IPS DF 6.9 (cell line): Measurements from ENCODE around the gene ATAD3A.

Experiments used
- DNase-seq: peaks from one replicate; pipeline ENCODE4 v3.0.0-alpha.2; 2013; ENCODE audit warnings: low read depth, low spot score
- H3K27ac ChIP-seq: one replicate; pipeline ENCODE4 v1.5.1; 2013; ENCODE audit warnings: low read length, control low read depth
- H3K27me3 ChIP-seq: 2 replicates; pipeline ENCODE4 v1.6.1; 2013; ENCODE audit warnings: mild to moderate bottlenecking, low read length; ENCODE audit not compliant: control insufficient read depth, insufficient read depth
- H3K36me3 ChIP-seq: 2 replicates; pipeline ENCODE4 v1.6.1; 2013; ENCODE audit warnings: low read length; ENCODE audit not compliant: control insufficient read depth, insufficient read depth
- H3K4me1 ChIP-seq: 2 replicates; pipeline ENCODE4 v1.6.1; 2013; ENCODE audit warnings: low read length; ENCODE audit not compliant: control insufficient read depth, insufficient read depth
- H3K4me3 ChIP-seq: 2 replicates; pipeline ENCODE4 v1.5.1; 2013; ENCODE audit warnings: mild to moderate bottlenecking, low read length
- H3K9me3 ChIP-seq: 2 replicates; pipeline ENCODE4 v1.6.1; 2013; ENCODE audit warnings: low read length, inconsistent platforms; ENCODE audit not compliant: control insufficient read depth, insufficient read depth
- WGBS: extraction: QIAGEN DNeasy Blood & Tissue Kit; methylation state at CpG from one replicate; pipeline ENCODE4 v1.1.7; 2013; ENCODE audit warnings: mixed read lengths, missing lambda C conversion rate; ENCODE audit not compliant: insufficient read length, insufficient coverage; 5-methylcytosine and 5-hydroxymethylcytosine counted together

Gene ATAD3A

GRCh38 chr1:1540090-1540817 is 28.3 kb downstream of the ATAD3A start, which contains the start of gene TMEM240:
TMEM240 (minus strand) TSS chr1:1540624; CDS start chr1:1540346, 278 bp downstream.
- Histone ChIP-seq H3K27ac (no peak within 1 kb of the TSS), H3K27me3 (no peaks in the 10 kb centered on the region), H3K36me3 (peaks cover 17% of the 10 kb centered on the region; the same call in 1 of the 2 replicates), H3K4me1 (peaks cover 4% of the 10 kb centered on the region; the same call in 1 of the 2 replicates), H3K4me3 (peak within 1 kb of the TSS; percentile 86), H3K9me3 (no peaks in the 10 kb centered on the region)
- DNase-seq, result peak; percentile 57
- no CpG with 5 or more reads among the region's 100 CpGs for WGBS

GRCh38 chr1:1540818-1541628 is 29.1 kb downstream of the ATAD3A start:
- H3K27me3 ChIP-seq, result no peaks in the 10 kb centered on the region
- peaks cover 17% of the 10 kb centered on the region; the same call in 1 of the 2 replicates for H3K36me3 ChIP-seq
- WGBS, result no CpG with 5 or more reads among the region's 53 CpGs
- peaks cover 4% of the 10 kb centered on the region; the same call in 1 of the 2 replicates for H3K4me1 ChIP-seq
- peak overlapping the region; percentile 86 for H3K4me3 ChIP-seq
- no peak overlapping the region for H3K27ac ChIP-seq
- H3K9me3 ChIP-seq, result no peaks in the 10 kb centered on the region
- DNase-seq, result no peak

- Histone ChIP-seq H3K9me3 (no peaks in the 10 kb centered on the region), H3K27ac (no peak overlapping the region), H3K36me3 (peaks cover 17% of the 10 kb centered on the region; the same call in 1 of the 2 replicates), H3K27me3 (no peaks in the 10 kb centered on the region), H3K4me3 (no peak overlapping the region), H3K4me1 (peaks cover 4% of the 10 kb centered on the region; the same call in 1 of the 2 replicates)
- no CpG with 5 or more reads among the region's 37 CpGs for WGBS
- no peak for DNase-seq
Observed at GRCh38 chr1:1541956-1542765, 30.2 kb downstream of the ATAD3A start.

GRCh38 chr1:1542766-1543705 is 31.1 kb downstream of the ATAD3A start:
- no peak overlapping the region for H3K27ac ChIP-seq
- WGBS, result no CpG with 5 or more reads among the region's 45 CpGs
- no peaks in the 10 kb centered on the region for H3K9me3 ChIP-seq

GRCh38 chr1:1543706-1544099 is 31.7 kb downstream of the ATAD3A start:
- no peaks in the 10 kb centered on the region for H3K27me3 ChIP-seq
- peaks cover 4% of the 10 kb centered on the region; the same call in 1 of the 2 replicates for H3K4me1 ChIP-seq
- no peak overlapping the region for H3K27ac ChIP-seq
- no peak overlapping the region for H3K4me3 ChIP-seq
- DNase-seq, result no peak
- WGBS, result no CpG with 5 or more reads among the region's 19 CpGs
- H3K9me3 ChIP-seq, result no peaks in the 10 kb centered on the region
- H3K36me3 ChIP-seq, result peaks cover 13% of the 10 kb centered on the region; the same call in 1 of the 2 replicates

More at GRCh38 chr1:1542766-1543705, 31.1 kb downstream of the ATAD3A start:
- H3K27me3 ChIP-seq, result no peaks in the 10 kb centered on the region
- peaks cover 4% of the 10 kb centered on the region; the same call in 1 of the 2 replicates for H3K4me1 ChIP-seq
- H3K4me3 ChIP-seq, result no peak overlapping the region
- no peak for DNase-seq
- H3K36me3 ChIP-seq, result peaks cover 13% of the 10 kb centered on the region; the same call in 1 of the 2 replicates

- WGBS, result no CpG with 5 or more reads among the region's 10 CpGs
- Histone ChIP-seq H3K4me3 (no peak overlapping the region), H3K36me3 (peaks cover 13% of the 10 kb centered on the region; the same call in 1 of the 2 replicates)
Observed at GRCh38 chr1:1544544-1544943, 32.6 kb downstream of the ATAD3A start.

GRCh38 chr1:1545946-1546737 is 34.2 kb downstream of the ATAD3A start:
- Histone ChIP-seq H3K4me1 (no peaks in the 10 kb centered on the region), H3K9me3 (no peaks in the 10 kb centered on the region), H3K36me3 (peaks cover 12% of the 10 kb centered on the region; the same call in 1 of the 2 replicates), H3K27ac (no peak overlapping the region), H3K4me3 (no peak overlapping the region), H3K27me3 (no peaks in the 10 kb centered on the region)
- DNase-seq, result no peak
- no CpG with 5 or more reads among the region's 23 CpGs for WGBS

More at GRCh38 chr1:1544544-1544943, 32.6 kb downstream of the ATAD3A start:
- Histone ChIP-seq H3K9me3 (no peaks in the 10 kb centered on the region), H3K4me1 (peaks cover 2% of the 10 kb centered on the region; the same call in 1 of the 2 replicates), H3K27me3 (no peaks in the 10 kb centered on the region), H3K27ac (no peak overlapping the region)
- no peak for DNase-seq

- H3K27me3 ChIP-seq, result no peaks in the 10 kb centered on the region
- no CpG with 5 or more reads among the region's 9 CpGs for WGBS
- H3K9me3 ChIP-seq, result no peaks in the 10 kb centered on the region
- H3K4me1 ChIP-seq, result no peaks in the 10 kb centered on the region
- no peak overlapping the region for H3K4me3 ChIP-seq
- no peak overlapping the region for H3K27ac ChIP-seq
- peaks cover 8% of the 10 kb centered on the region; the same call in 1 of the 2 replicates for H3K36me3 ChIP-seq
- DNase-seq, result no peak
Observed at GRCh38 chr1:1547011-1547410, 35.0 kb downstream of the ATAD3A start.
